Heart left ventricle (tissue), 16 donors: ENCODE results near the gene TTC39C. TPM values are rescaled to one million over a fixed set of nuclear protein-coding genes. Genes with fewer than 3 reads are reported as not detected.

ENCODE experiments used
- ATAC-seq, 4 donors: fragments of 200-7000 bp; cut with Tn5 transposase; one replicate each; pipeline ENCODE4 v1.9.1; 2020 to 2022; ENCODE audit warnings: moderate library complexity in 4 of 4, mild to moderate bottlenecking in 3 of 4, moderate number of reproducible peaks in 1 of 4
- DNase-seq, 5 donors: peaks; one replicate each; pipeline ENCODE4 v3.0.0-alpha.2; 2020
- H3K27ac ChIP-seq, 12 donors: fragments of 200-600 bp; sonication (generic) in 4 of 12; one replicate each; pipeline versions ENCODE4 v1.5.0 to v1.8.0; 2016 to 2022; ENCODE audit warnings: mild to moderate bottlenecking in 2 of 12
- H3K27me3 ChIP-seq, 9 donors: fragments of 200-600 bp; sonication (generic) in 2 of 9; one replicate each; pipeline versions ENCODE4 v1.5.1 to v1.8.0; 2016 to 2022; ENCODE audit warnings: mild to moderate bottlenecking in 3 of 9
- H3K36me3 ChIP-seq, 9 donors: fragments of 200-600 bp; sonication (generic) in 2 of 9; one replicate each; pipeline versions ENCODE4 v1.5.0 to v1.8.0; 2018 to 2022; ENCODE audit warnings: mild to moderate bottlenecking in 2 of 9
- H3K4me1 ChIP-seq, 12 donors: fragments of 200-600 bp; sonication (generic) in 4 of 12; one replicate each; pipeline versions ENCODE4 v1.5.0 to v1.8.0; 2016 to 2022; ENCODE audit warnings: mild to moderate bottlenecking in 3 of 12
- H3K4me3 ChIP-seq, 12 donors: fragments of 200-600 bp; sonication (generic) in 4 of 12; one replicate each; pipeline versions ENCODE4 v1.5.0 to v1.8.0; 2017 to 2022; ENCODE audit warnings: mild to moderate bottlenecking in 9 of 12, moderate library complexity in 4 of 12
- H3K9me3 ChIP-seq, 12 donors: fragments of 200-600 bp; sonication (generic) in 4 of 12; one replicate each; pipeline versions ENCODE4 v1.5.0 to v1.8.0; 2016 to 2022; ENCODE audit warnings: mild to moderate bottlenecking in 1 of 12
- CTCF ChIP-seq, 12 donors: fragments of 200-600 bp; sonication (generic) in 4 of 12; IDR thresholded peaks; one replicate each; pipeline versions ENCODE4 v1.5.0 to v1.8.0; 2018 to 2022; ENCODE audit warnings: antibody characterized with exemption in 12 of 12, mild to moderate bottlenecking in 5 of 12
- POLR2A ChIP-seq, 2 donors: fragments of 450-650 bp; IDR thresholded peaks; one replicate each; pipeline ENCODE4 v1.6.1; 2017; ENCODE audit warnings: antibody characterized with exemption in 2 of 2, mild to moderate bottlenecking in 2 of 2, moderate library complexity in 2 of 2
- WGBS, 4 donors: extraction: QIAGEN DNeasy Blood & Tissue Kit in 2 of 4; methylation state at CpG; one replicate each; pipeline versions ENCODE4 v1.1.5 to v1.1.7; 2013 to 2018; 5-methylcytosine and 5-hydroxymethylcytosine counted together
- intact Hi-C, 10 donors: fragments of 100-400 bp; cut with DNase I; formaldehyde crosslinking; loops; one replicate each; pipeline versions ENCODE4 v1.11.1 to v1.14.2; 2022
- polyA plus RNA-seq, 2 donors: library from polyadenylated mRNA; stranded (reverse); fragments of 200-250 nt; gene quantifications; one replicate each; pipeline ENCODE4 v1.2.3, GENCODE V29; 2013
- total RNA-seq, 9 donors: library from RNA; depleted of rRNA in 2 of 9; stranded (reverse); fragments of >200 nt in 2 of 9; fragmentation: NEBNext Ultra II Directional in 3 of 9; extraction: Animal tissue kit (Norgen Biotek cat#: 25700) in 3 of 9; gene quantifications; one replicate each; pipeline versions ENCODE4 v1.1.0 to v1.2.4, GENCODE V29; 2016 to 2023
- donor health status: ischemic (EF 13 %, LVEDD 7.1; RV severe dilation, severe dysfunction).
- donor health status: healthy with polysubstance abuse.
- donor health status: DM: no; HTN: yes; CAD: no.
- donor health status: DM: no; HTN: no; CAD: no.
- donor health status: ischemic (EF 25% LVEDD 6.9; RV normal size, moderate dysfunction).
- donor health status: ischemic (EF 25% LVEDD 5.7; RV mildly dilated, moderate dysfunction).
- donor health status: healthy.
- donor health status: DM: yes; HTN: yes; CAD: no.
- donor health status: ischemic (EF 35%, LVEDD 5.7; RV mildly dilated, moderate dysfunction).
- donor health status: nonischemic (EF 11% LVEDD 7.7; RV severe dilation, severe dysfunction).
- donor health status: DM: yes; HTN: yes; CAD: no.
- donor health status: PGD.
- donor health status: ischemic (EF 29% LVEDD 5.4; RV normal size, mild dysfunction).
- donor health status: nonischemic (EF 23%, LVEDD 6.1; RV moderate dilation, normal function).

Gene TTC39C
- total and polyA plus RNA-seq, 11 donors = 2.3 to 12.8 (median 4.7) TPM

GRCh38 chr18:24014986-24015638, 558 bp downstream of the TTC39C start:
- DNase-seq = peak; percentile 35 to 80 (median 42)
- Histone ChIP-seq H3K27ac (peak overlapping the region; percentile 6 to 95 (median 76)), H3K27me3 (no peaks in the 10 kb centered on the region), H3K9me3 (no peaks in the 10 kb centered on the region), H3K36me3 (no peaks in the 10 kb centered on the region), H3K4me1 (peaks cover 0 to 79% (median 6%) of the 10 kb centered on the region in 12 donors), H3K4me3 (peak overlapping the region; percentile 67 to 99 (median 93))
- intact Hi-C loops = loop anchor here in 6 of 10 donors (5.0 to 10.0 kb wide), 5 partner anchors 50 to 102 kb away; no protein-coding TSS in a partner anchor
- WGBS, 4 donors = 0 to 1% (median 0%) methylated on average over 24 to 50 of the region's 50 CpGs
- ATAC-seq = peak in 3 of 4 donors; percentile 48 to 50 (median 49)
- TF ChIP-seq CTCF (IDR thresholded peaks at IDR 0.05) (no peak), POLR2A (IDR thresholded peaks at IDR 0.05) (no peak)

- H3K4me3 ChIP-seq = peak overlapping the region in 11 of 12 donors; percentile 67 to 99 (median 91)
- H3K27ac ChIP-seq = peak overlapping the region in 2 of 12 donors; percentile 89 to 95
- intact Hi-C loops = loop anchor here in 5 of 10 donors (5.0 to 10.0 kb wide), 5 partner anchors 49 to 101 kb away; no protein-coding TSS in a partner anchor
- no peak for DNase-seq
- no peaks in the 10 kb centered on the region for H3K36me3 ChIP-seq
- WGBS, 4 donors = 39 to 46% (median 42%) methylated on average over 17 of the region's 17 CpGs
- no peak for ATAC-seq
- H3K27me3 ChIP-seq = no peaks in the 10 kb centered on the region
- peaks cover 0 to 79% (median 6%) of the 10 kb centered on the region in 12 donors for H3K4me1 ChIP-seq
- TF ChIP-seq CTCF (IDR thresholded peaks at IDR 0.05) = no peak
- no peak for TF ChIP-seq POLR2A (IDR thresholded peaks at IDR 0.05)
- H3K9me3 ChIP-seq = no peaks in the 10 kb centered on the region
Observed at GRCh38 chr18:24015639-24016631, 1.4 kb downstream of the TTC39C start.

GRCh38 chr18:24016643-24017042, 2.1 kb downstream of the TTC39C start:
- no peak for DNase-seq
- TF ChIP-seq POLR2A (IDR thresholded peaks at IDR 0.05) = no peak
- TF ChIP-seq CTCF (IDR thresholded peaks at IDR 0.05) = peak in 6 of 12 donors; percentile 12 to 32 (median 26)
- intact Hi-C loops = loop anchor here in 5 of 10 donors (5.0 to 10.0 kb wide), 5 partner anchors 48 to 101 kb away; no protein-coding TSS in a partner anchor
- peak overlapping the region in 2 of 12 donors; percentile 8 to 88 for H3K4me3 ChIP-seq
- H3K27ac ChIP-seq = no peak overlapping the region
- no peaks in the 10 kb centered on the region for H3K36me3 ChIP-seq
- no peak for ATAC-seq
- H3K9me3 ChIP-seq = no peaks in the 10 kb centered on the region
- 66 to 74% (median 72%) methylated on average over 2 of the region's 2 CpGs for WGBS, 4 donors
- no peaks in the 10 kb centered on the region for H3K27me3 ChIP-seq
- peaks cover 0 to 78% (median 6%) of the 10 kb centered on the region in 12 donors for H3K4me1 ChIP-seq
